Kidney (tissue), 14 donors: ENCODE measurements around the gene RASGEF1C. TPM values are rescaled to one million over a fixed set of nuclear protein-coding genes. Genes with fewer than 3 reads are reported as not detected.

Source experiments
- DNase-seq, 5 donors: peaks; one replicate each; pipeline ENCODE4 v3.0.0-alpha.2; 2013 to 2020
- FAIRE-seq: peaks from 2 replicates; lab custom pipeline; 2012; peaks lifted over from hg19 to GRCh38; lab: Jason Lieb, UNC
- H3K27ac ChIP-seq, 2 donors: one replicate each; pipeline ENCODE4 v1.7.0; 2013; ENCODE audit warnings: low read depth in 2 of 2, low read length in 2 of 2, inconsistent platforms in 1 of 2
- H3K27me3 ChIP-seq: one replicate; pipeline ENCODE4 v1.7.1; 2013; ENCODE audit warnings: low read length, inconsistent platforms; ENCODE audit not compliant: control insufficient read depth, insufficient read depth
- H3K36me3 ChIP-seq, 3 donors: one replicate each; pipeline versions ENCODE4 v1.7.0 to v1.7.1; 2013; ENCODE audit warnings: low read length in 3 of 3, control low read depth in 1 of 3, inconsistent platforms in 1 of 3; ENCODE audit not compliant: insufficient read depth in 3 of 3, control insufficient read depth in 2 of 3
- H3K4me1 ChIP-seq, 3 donors: one replicate each; pipeline versions ENCODE4 v1.7.0 to v1.7.1; 2013; ENCODE audit warnings: low read length in 3 of 3, inconsistent platforms in 1 of 3, low read depth in 1 of 3; ENCODE audit not compliant: control insufficient read depth in 2 of 3, insufficient read depth in 2 of 3
- H3K4me3 ChIP-seq, 3 donors: one replicate each; pipeline versions ENCODE4 v1.7.0 to v1.8.1; 2013; ENCODE audit warnings: low read length in 3 of 3, control low read depth in 1 of 3, inconsistent platforms in 1 of 3
- H3K9ac ChIP-seq, 3 donors: one replicate each; pipeline versions ENCODE4 v1.7.0 to v1.7.1; 2013; ENCODE audit warnings: low read length in 3 of 3, control low read depth in 1 of 3, inconsistent platforms in 1 of 3
- H3K9me3 ChIP-seq, 3 donors: one replicate each; pipeline versions ENCODE4 v1.7.0 to v1.7.1; 2013; ENCODE audit warnings: low read length in 3 of 3, control low read depth in 1 of 3, inconsistent platforms in 1 of 3; ENCODE audit not compliant: control insufficient read depth in 2 of 3, insufficient read depth in 1 of 3
- intact Hi-C: fragments of 100-400 bp; cut with DNase I; formaldehyde crosslinking; loops from one replicate; pipeline ENCODE4 v1.11.1; 2022
- polyA plus RNA-seq: library from polyadenylated mRNA; stranded (reverse); fragments of 350-450 nt; fragmentation: Illumina TruSeq; extraction: RNeasy Lipid Tissue Mini Kit (QIAGEN cat#74804); gene quantifications from one replicate; pipeline ENCODE4 v1.2.3, GENCODE V29; 2014; ENCODE audit warnings: low read depth, low replicate concordance; ENCODE audit not compliant: insufficient read depth
- total RNA-seq: library from RNA; stranded (reverse); fragmentation: NEBNext Ultra II Directional; extraction: Animal tissue kit (Norgen Biotek cat#: 25700); gene quantifications from one replicate; pipeline ENCODE4 v1.2.1, GENCODE V29; 2021
- TF ChIP-seq, protein P1 (sequence below): IDR thresholded peaks from 3 replicates; pipeline ENCODE4 v1.5.1; 2012; ENCODE audit warnings: mild to moderate bottlenecking, moderate library complexity, borderline replicate concordance; ENCODE audit not compliant: insufficient read depth; ENCODE audit errors: extremely low read depth
- donor health status: control.
- donor health status: control.
- donor health status: control.
- donor health status: control.
- donor health status: control.
- donor health status: DM: yes; HTN: yes; CAD: no.
- donor health status: Normal renal cell carcinoma (clear cell type).

The RASGEF1C gene
- total and polyA plus RNA-seq, 2 donors from 2014 or later: 0.15 to 0.16 TPM

- intact Hi-C loops: no loop called here
- no peak overlapping the region for H3K4me3 ChIP-seq
- DNase-seq (no peak), FAIRE-seq (no peak)
- no peak overlapping the region for H3K9ac ChIP-seq
- no peaks in the 10 kb centered on the region for H3K27me3 ChIP-seq
- no peaks in the 10 kb centered on the region for H3K36me3 ChIP-seq
- TF ChIP-seq, protein P1, sequence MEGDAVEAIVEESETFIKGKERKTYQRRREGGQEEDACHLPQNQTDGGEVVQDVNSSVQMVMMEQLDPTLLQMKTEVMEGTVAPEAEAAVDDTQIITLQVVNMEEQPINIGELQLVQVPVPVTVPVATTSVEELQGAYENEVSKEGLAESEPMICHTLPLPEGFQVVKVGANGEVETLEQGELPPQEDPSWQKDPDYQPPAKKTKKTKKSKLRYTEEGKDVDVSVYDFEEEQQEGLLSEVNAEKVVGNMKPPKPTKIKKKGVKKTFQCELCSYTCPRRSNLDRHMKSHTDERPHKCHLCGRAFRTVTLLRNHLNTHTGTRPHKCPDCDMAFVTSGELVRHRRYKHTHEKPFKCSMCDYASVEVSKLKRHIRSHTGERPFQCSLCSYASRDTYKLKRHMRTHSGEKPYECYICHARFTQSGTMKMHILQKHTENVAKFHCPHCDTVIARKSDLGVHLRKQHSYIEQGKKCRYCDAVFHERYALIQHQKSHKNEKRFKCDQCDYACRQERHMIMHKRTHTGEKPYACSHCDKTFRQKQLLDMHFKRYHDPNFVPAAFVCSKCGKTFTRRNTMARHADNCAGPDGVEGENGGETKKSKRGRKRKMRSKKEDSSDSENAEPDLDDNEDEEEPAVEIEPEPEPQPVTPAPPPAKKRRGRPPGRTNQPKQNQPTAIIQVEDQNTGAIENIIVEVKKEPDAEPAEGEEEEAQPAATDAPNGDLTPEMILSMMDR: no peak
- H3K27ac ChIP-seq: no peak overlapping the region
- H3K4me1 ChIP-seq: no peaks in the 10 kb centered on the region
- H3K9me3 ChIP-seq: no peaks in the 10 kb centered on the region
These were observed 48.8 kb downstream of the RASGEF1C start for GRCh38 chr5:180160215-180160614.

GRCh38 chr5:180159756-180160155 is 49.3 kb downstream of the RASGEF1C start:
- no peaks in the 10 kb centered on the region for H3K36me3 ChIP-seq
- H3K4me1 ChIP-seq: no peaks in the 10 kb centered on the region
- DNase-seq (no peak), FAIRE-seq (no peak)
- H3K9ac ChIP-seq: no peak overlapping the region
- no peak overlapping the region for H3K27ac ChIP-seq
- TF ChIP-seq, protein P1: no peak
- intact Hi-C loops: no loop called here
- H3K9me3 ChIP-seq: no peaks in the 10 kb centered on the region
- no peaks in the 10 kb centered on the region for H3K27me3 ChIP-seq
- H3K4me3 ChIP-seq: no peak overlapping the region

DNA sequence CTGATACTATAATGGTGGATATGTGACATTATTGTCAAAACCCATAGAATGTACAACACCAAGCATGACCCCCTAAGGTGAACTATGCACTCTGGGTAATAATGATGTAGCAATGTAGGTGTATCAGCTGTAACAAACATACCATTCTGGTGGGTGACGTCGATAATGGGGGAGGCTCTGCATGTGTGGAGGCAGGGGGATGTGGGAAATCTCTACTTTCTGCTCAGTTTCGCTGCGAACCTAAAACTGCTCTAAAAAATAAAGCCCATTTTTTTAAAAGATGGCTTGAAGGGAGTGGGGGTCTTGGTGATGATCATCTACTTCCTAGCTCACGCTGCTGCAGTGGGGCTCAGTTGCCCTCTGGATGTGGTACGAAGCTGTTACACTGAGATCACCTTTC is 51.1 kb downstream of the RASGEF1C start:
- Histone ChIP-seq H3K27ac (no peak overlapping the region), H3K9ac (no peak overlapping the region), H3K9me3 (no peaks in the 10 kb centered on the region), H3K36me3 (no peaks in the 10 kb centered on the region), H3K4me3 (no peak overlapping the region), H3K4me1 (no peaks in the 10 kb centered on the region), H3K27me3 (no peaks in the 10 kb centered on the region)
- TF ChIP-seq, protein P1: no peak
- DNase-seq (no peak), FAIRE-seq (no peak)
- intact Hi-C loops: no loop called here

- Histone ChIP-seq H3K27me3 (no peaks in the 10 kb centered on the region), H3K4me3 (no peak overlapping the region), H3K4me1 (no peaks in the 10 kb centered on the region), H3K9me3 (no peaks in the 10 kb centered on the region), H3K9ac (no peak overlapping the region), H3K36me3 (no peaks in the 10 kb centered on the region), H3K27ac (no peak overlapping the region)
- intact Hi-C loops: no loop called here
- FAIRE-seq (no peak), DNase-seq (no peak)
- TF ChIP-seq, protein P1: no peak
These were observed 52.9 kb downstream of the RASGEF1C start for GRCh38 chr5:180156141-180156540.
